Measurements from ENCODE around the gene CABP2. TPM values are rescaled to one million over a fixed set of nuclear protein-coding genes. Genes with fewer than 3 reads are reported as not detected.

CABP2 gene
- total RNA-seq, 1 experiment from 2014 or later = not detected

- in situ Hi-C loops (cut with HindIII; ENCODE audit: low sequenced_read_pairs) = no loop called here
- DNase-seq (ENCODE audit: low spot score) = no peak
Observed at GRCh38 chr11:67542169-67542568, 18.9 kb upstream of the CABP2 start.

GRCh38 chr11:67541198-67541597 lies 18.0 kb upstream of the CABP2 start:
- in situ Hi-C loops (cut with HindIII; ENCODE audit: low sequenced_read_pairs) = no loop called here
- no peak for DNase-seq (ENCODE audit: low spot score)

DNA sequence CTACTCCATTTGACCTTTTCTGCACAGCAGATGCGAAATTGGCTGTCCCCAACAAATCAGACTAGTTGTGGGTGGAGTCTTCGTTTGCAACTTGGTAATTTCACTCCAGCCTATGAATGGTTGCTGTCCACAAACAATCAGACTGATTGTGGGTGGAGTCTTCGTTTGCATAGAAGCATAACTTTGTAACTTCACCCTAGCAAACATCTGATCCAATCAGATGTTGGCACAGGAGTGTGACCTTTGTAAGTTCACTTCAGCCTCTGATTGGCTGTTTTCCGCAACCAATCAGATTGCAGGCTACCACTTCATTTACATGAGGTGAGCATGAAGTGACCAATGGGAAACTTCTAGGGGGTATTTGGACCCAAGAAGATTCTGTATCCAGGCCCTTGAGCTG lies 16.3 kb upstream of the CABP2 start:
- in situ Hi-C loops (cut with HindIII; ENCODE audit: low sequenced_read_pairs) = no loop called here
- DNase-seq (ENCODE audit: low spot score) = no peak

GRCh38 chr11:67538823-67539505 lies 15.7 kb upstream of the CABP2 start:
- DNase-seq (ENCODE audit: low spot score) = no peak
- in situ Hi-C loops (cut with HindIII; ENCODE audit: low sequenced_read_pairs) = no loop called here

DNA sequence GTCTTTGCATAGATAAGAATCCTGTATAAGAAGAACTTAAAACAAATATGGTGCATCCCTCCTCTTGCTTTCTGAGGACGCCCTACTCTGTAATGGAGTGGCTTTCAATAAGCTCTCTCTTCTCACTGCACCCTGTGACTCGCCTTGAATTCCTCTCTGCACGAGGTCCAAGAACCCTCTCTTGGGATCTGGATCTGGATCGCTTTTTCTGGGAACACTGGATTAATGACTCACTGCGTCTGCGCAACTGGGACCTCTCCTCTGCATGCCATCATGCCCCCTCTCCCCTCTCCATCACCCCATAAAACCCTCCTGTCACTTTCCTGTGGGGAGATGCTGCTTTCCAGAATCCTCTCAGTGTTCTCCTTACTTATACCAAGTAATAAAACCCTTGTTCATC lies 15.1 kb upstream of the CABP2 start:
- DNase-seq (ENCODE audit: low spot score) = no peak
- in situ Hi-C loops (cut with HindIII; ENCODE audit: low sequenced_read_pairs) = no loop called here

- in situ Hi-C loops (cut with HindIII; ENCODE audit: low sequenced_read_pairs) = no loop called here
- DNase-seq (ENCODE audit: low spot score) = no peak
Observed at GRCh38 chr11:67535561-67535960, 12.3 kb upstream of the CABP2 start.

DNA sequence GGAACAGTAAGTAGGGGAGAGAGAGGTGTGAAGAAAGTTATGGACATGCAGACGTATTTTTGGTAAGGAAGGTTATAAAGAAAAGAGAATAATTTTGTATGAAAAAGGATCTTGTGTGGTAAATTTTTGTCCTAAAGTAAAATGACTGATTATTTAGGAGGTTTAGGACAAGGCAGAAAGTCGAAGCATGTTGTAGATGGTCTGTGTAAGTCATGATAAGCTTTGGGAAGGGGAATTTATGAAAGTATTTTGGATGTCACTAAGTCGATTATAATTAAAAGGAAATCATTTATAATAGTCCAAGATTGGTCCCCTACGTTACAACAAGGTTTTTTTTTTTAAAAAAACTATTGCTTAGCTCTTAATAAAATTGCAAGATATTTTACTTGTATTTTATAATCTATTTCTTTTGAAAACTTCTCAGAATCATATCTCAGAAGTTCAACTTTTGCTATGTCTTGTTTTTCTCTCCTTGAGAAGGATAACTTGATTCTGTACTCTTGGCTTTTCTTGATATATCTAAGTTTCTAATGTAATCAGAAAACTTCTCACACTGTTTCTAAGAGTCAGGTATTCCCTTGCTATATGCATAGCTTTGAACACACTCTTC lies 10.9 kb upstream of the CABP2 start:
- no peak for DNase-seq (ENCODE audit: low spot score)
- in situ Hi-C loops (cut with HindIII; ENCODE audit: low sequenced_read_pairs) = no loop called here

- in situ Hi-C loops (cut with HindIII; ENCODE audit: low sequenced_read_pairs) = no loop called here
- no peak for DNase-seq (ENCODE audit: low spot score)
Observed at GRCh38 chr11:67532889-67533288, 9.6 kb upstream of the CABP2 start.

DNA sequence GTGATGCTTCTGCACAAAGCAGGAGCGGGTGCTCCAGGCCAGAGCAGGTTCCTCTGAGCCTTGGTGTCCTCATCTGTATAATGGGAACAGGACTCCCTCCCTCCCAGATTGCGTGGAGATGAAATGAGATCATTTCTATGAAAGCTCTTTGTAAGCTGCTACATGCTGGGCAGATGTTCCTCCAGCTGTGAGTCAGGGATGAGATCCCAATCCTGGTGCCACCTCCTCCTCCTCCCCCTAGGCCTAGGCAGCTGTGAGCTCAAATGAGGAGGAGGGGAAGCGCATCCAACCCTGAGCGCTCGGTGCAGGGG lies 7.0 kb upstream of the CABP2 start:
- no peak for DNase-seq (ENCODE audit: low spot score)
- in situ Hi-C loops (cut with HindIII; ENCODE audit: low sequenced_read_pairs) = no loop called here

DNA sequence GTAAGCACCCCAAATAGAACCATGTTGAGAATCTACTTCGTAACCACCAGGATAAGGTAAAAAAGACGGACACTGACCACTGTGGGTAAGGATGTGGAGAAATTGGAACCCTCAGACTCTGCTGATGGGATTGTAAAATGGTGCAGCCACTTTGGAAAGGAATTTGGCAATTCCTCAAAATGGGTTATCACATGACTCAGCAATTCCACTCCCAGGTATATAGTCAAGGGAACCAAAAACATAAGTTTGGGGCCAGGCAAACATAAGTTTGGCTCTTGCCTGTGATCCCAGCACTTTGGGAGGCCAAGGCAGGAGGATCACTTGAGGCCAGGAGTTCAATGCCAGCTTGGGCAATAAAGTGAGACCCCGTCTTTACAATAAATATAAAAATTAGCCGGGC lies 5.1 kb upstream of the CABP2 start:
- in situ Hi-C loops (cut with HindIII; ENCODE audit: low sequenced_read_pairs) = no loop called here
- DNase-seq (ENCODE audit: low spot score) = no peak

GRCh38 chr11:67525275-67525976 lies 2.2 kb upstream of the CABP2 start:
- no peak for DNase-seq (ENCODE audit: low spot score)
- in situ Hi-C loops (cut with HindIII; ENCODE audit: low sequenced_read_pairs) = no loop called here

- in situ Hi-C loops (cut with HindIII; ENCODE audit: low sequenced_read_pairs) = no loop called here
- no peak for DNase-seq (ENCODE audit: low spot score)
Observed at GRCh38 chr11:67524480-67524808, 1.2 kb upstream of the CABP2 start.

GRCh38 chr11:67523556-67524479 lies 572 bp upstream of the CABP2 start:
- in situ Hi-C loops (cut with HindIII; ENCODE audit: low sequenced_read_pairs) = no loop called here
- no peak for DNase-seq (ENCODE audit: low spot score)

GRCh38 chr11:67522338-67522737 lies 908 bp downstream of the CABP2 start:
- in situ Hi-C loops (cut with HindIII; ENCODE audit: low sequenced_read_pairs) = no loop called here
- DNase-seq (ENCODE audit: low spot score) = no peak

- DNase-seq (ENCODE audit: low spot score) = no peak
- in situ Hi-C loops (cut with HindIII; ENCODE audit: low sequenced_read_pairs) = no loop called here
Observed at GRCh38 chr11:67521924-67522323, 1.3 kb downstream of the CABP2 start.

DNA sequence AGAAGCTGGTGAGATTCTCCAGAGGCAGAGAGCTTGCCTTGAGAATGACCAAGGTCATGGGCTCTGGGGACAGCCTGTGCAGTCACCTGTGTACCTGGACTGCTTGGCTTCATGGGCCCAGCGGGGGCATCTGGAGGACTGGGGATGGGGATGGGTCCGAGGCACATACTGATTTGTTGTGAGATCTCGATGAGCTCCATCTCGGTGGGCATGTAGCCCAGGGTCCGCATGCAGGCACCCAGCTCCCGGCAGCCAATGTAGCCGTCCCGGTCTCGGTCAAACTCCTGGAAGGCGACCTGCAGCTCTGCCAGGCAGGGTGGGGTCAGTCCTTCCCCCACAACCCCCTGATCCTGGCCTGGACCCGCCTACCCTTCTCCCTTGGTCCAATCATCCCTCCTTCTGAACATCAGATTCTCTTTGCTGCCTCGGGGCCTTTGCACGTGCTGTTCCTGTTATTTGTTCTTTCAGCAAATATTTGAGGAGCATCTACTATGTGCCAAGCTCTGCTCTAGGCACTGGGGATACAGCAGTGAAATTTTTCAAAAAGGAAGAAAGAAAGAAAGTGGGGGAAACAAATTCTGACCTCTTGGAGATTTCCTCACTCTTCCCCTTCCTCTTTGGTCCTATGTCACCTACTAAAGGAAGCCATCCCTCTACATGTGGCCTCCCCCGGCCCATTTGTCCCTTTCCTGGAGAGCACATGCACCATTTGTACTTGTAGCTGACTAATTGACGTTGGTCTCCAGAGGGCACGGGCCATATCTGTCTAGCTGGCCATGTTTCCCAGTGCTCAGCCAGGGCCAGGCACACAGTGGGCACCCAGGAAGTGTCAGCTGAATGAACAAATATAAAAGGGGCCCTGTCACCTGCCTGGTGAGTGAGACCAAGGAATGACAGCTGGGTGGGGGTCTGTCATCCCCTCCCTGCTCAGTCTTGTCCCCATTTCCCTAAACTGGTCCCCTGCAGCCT lies 2.1 kb downstream of the CABP2 start:
- no peak for DNase-seq (ENCODE audit: low spot score)
- in situ Hi-C loops (cut with HindIII; ENCODE audit: low sequenced_read_pairs) = no loop called here

GRCh38 chr11:67519726-67520125 lies 3.5 kb downstream of the CABP2 start:
- DNase-seq (ENCODE audit: low spot score) = no peak
- in situ Hi-C loops (cut with HindIII; ENCODE audit: low sequenced_read_pairs) = no loop called here

- no peak for DNase-seq (ENCODE audit: low spot score)
- in situ Hi-C loops (cut with HindIII; ENCODE audit: low sequenced_read_pairs) = no loop called here
Observed at GRCh38 chr11:67517784-67518552, 5.3 kb downstream of the CABP2 start.

Measured in G401 (cell line).